ENCODE data around the gene TEDDM1.
"Not testable (repeated sequence)": the region's sequence is repeated elsewhere in the genome, so short reads cannot be mapped to it uniquely, and the experiment has no call there.

TEDDM1 gene

DNA sequence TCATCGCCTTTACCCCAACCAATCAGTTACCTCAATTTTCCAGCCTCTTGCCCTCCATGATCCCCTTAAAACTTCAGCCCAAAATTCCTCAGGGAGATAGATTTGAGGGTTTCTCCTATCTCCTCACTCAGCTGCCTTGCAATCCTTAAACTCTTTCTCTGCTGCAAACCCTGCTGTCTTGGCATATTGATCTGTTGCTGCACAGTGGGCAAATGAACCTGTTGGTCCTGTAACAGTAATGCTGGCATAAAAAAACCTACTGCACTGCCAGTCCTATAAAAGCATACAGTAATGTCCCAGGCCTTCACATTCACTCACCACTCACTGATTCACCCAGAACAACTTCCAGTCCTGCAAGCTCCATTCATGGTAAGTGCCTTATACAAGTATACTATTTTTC is 5.1 kb upstream of the TEDDM1 start:
- DNase-seq = no peak

DNA sequence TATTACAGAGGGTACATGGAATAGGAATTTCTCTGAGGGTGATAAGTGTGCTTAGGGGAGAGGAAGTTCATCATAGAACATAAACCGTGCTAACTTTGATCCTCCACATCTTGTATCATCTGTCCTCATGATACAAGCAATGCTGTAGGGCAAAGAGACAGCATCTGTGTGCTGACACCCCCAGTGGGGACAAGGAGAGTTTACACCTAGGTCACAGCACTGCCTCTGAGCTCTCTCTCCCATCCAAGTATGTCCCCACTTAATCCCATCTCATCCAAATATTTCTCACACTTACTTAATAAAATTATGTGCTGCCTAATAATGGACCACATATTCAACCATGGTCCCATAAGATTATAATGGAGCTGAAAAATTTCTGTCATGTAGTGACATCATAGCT is 4.3 kb upstream of the TEDDM1 start:
- no peak for DNase-seq

DNA sequence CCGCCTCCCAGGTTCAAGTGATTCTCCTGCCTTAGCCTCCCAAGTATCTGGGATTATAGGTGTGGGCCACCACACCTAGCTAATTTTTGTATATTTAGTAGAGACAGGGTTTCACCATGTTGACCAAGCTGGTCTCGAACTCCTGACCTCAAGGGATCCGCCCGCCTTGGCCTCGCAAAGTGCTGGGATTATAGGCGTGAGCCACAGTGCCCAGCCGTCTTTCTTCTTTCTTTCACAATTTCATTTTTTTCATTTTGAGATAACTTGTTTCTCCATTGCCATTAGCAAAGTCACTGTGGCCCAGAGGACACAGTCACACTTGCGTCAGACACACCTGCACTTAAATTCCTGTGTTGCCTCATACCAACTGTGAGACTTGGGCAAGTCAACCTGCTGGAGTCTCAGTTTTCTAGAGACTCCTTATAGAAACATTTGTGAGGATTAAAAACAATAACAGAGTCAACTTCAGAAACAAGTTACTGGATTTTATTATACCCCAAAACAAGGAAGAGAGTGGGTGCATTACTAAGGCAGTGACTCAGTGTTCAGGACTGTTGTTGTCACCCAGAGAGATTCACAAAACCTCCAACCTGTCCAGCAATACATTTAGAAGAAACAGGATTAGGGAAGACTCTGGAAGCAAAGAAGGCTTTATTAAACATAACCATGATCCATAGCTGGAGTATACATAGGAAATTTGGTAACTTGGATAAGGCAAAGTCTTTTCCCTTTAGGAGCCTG is 2.6 kb downstream of the TEDDM1 start:
- no peak for DNase-seq

DNA sequence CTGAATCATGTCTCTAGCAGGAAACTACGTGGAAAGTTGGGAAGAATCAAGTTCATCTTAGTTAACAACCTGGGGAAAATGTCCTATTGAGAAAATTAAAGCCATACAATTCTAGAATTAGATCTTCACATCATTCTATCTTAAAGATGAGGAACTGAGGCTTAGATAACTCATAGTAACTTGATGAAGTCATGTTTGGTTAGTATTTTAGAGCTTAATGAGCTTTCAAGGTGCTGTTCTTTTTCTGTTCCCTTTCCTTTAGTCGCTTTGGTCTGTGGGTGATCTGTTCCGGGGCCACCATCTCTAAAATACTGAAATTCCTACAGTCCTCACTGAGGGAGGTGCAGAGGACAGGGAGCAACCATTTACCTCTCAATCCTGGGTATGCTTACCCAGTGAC is 4.6 kb downstream of the TEDDM1 start:
- no peak for DNase-seq

DNA sequence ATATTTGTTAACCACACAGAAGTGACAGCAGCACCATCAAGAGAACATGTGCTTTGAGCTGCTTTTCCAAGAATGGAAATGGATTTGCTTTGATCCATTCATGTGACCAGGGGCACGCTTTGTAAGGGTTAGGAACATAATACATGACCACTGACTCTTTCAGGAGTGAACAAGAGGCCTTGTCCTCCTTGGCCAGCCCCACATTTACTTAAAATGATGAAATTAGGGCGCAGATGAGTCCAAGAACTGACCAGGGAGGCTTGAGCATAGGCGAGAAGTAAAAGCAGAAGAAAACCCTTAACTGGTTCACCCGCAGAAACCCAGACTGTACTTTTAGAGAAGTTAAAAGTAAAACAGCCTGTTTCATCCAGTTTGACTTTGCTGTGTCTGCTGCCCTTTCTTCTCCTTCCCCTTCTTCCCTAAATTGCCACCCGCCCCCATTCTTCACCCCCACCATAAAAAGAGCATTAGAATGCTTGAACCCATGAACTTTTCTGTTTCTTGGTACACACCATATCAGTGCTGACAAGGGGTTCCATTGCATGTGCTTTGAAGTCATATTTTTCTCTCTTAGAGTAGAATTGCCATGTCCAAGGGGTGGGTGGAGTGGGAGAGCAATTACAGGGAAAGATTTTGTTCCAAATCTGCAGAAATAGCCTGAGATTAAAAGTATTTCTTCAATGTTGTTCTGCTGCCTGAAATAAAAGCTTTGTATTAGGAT is 6.3 kb downstream of the TEDDM1 start:
- DNase-seq = no peak

DNA sequence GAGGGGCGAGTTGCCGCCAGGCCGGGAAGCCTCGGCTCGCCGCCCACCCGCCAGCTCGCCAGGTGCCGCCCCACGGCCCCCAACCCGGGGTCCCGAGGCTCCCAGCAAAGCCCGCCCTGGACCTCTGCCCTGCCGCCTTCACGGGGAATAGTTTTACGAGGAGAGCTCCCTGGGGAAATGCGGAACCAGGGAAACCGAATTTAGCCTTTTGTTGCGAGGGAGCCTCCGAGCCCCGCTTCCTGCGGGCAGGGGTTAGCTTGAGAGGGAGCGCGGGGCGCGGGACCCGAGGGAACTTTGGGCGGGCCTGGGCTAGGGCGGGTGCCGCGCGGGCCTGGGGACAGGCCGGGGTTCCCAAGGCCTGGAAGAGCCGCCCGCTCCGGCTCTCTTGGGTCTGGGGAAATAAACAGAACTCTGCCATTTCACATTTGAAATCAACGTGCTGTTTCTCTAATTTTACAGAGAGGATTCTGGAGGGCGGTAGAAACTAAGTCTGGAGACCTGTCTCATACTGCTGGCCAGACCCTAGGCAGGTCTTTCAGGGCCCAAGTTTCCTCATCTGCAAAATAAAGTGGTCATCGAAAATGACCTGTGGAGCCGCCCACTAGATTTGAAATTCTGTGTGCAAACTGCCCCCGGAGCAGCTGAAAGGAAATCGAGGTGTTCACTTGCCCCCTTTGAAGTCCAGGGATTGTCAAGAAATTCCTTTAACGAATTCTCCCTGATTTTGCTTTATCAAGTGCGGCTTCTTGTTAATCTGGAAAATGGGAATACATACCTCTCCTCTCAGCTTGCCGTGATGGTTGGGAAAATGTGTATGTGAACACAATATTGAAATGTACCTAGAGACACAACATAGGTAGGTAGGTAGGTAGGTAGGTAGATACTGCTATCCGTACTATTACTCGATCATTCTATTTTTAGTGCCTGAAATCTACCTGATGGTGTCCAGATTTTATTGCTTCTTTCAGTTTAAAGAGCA is 8.1 kb downstream of the TEDDM1 start:
- no peak for DNase-seq

DNA sequence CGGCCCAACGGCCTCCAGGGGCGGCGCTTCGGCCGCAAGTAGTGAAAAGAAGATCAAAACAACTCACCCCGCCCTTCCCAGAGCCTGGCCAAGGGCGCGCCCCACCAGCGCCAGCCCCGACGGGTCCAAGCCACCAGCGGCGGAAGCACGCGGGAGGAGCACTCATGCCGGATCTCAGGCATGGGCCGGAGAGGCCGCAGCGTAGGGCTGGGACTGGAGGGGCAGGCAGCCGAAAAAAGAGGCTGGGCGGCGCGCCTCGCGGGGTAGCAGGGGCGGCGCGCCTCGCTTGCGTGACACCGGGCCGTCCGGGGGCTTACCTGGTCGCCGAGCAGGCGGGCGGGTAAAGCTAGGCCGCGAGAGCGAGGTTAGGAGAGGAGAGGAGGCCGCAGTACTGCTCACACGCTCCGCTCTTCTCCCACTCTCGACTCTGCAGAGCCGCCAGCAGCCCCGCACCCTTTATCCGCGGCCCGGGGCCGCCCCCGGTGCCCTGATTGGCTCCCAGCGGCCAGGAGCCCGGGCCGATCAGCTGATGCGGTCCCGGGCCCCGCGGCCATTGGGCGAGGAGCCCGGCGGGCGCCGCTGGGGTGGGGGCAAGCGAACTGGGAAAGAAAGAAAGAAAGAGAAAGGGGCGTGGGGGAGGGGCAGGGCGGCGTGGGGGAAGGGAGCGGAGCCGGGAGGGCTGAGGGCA is 9.0 kb downstream of the TEDDM1 start, which contains the start of gene GLUL:
TSS of gene GLUL (minus strand) at position 429 of the 688 bp plus-strand sequence. CDS start 3,053 bp downstream, outside the sequence.
- peak; percentile 55 to 65 for DNase-seq

DNA sequence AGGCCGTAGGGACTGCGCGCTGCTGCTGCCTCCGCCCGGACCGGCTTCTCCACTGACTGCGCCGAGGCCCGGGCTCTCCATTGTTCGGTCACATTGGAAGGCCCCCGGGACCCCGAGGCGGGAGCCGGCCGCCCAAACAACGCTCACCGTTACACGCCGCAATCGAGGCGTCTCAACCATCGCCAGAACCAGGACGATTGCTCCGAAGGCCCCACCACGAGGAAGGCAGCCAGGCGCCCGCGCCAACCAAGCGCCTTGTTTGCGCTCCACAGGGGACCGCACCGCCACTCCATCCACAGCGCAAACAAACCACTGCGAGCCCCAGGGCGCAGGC is 9.5 kb downstream of the TEDDM1 start:
- DNase-seq = peak in 1 of 2 experiments; percentile 25

DNA sequence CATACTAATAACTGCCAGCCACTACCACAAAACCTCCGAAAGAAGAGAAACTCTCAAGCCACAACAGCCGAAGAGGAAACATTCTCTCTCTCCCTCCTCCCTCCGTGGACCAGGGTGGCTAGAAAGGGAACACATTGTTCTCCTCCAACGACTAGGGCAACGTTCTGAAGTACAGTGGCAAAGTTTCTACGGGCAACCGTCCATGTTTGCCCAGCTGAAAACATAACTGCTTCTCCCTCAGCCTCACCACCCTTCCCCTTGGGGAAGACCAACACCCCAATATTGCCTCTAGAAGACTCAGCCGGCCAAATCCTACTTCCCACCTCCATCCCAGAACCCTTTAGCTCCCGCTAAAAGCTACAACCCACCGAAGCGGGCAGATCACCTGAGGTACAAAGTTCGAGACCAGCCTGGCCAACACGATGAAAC is 10.8 kb downstream of the TEDDM1 start:
- no peak for DNase-seq

DNA sequence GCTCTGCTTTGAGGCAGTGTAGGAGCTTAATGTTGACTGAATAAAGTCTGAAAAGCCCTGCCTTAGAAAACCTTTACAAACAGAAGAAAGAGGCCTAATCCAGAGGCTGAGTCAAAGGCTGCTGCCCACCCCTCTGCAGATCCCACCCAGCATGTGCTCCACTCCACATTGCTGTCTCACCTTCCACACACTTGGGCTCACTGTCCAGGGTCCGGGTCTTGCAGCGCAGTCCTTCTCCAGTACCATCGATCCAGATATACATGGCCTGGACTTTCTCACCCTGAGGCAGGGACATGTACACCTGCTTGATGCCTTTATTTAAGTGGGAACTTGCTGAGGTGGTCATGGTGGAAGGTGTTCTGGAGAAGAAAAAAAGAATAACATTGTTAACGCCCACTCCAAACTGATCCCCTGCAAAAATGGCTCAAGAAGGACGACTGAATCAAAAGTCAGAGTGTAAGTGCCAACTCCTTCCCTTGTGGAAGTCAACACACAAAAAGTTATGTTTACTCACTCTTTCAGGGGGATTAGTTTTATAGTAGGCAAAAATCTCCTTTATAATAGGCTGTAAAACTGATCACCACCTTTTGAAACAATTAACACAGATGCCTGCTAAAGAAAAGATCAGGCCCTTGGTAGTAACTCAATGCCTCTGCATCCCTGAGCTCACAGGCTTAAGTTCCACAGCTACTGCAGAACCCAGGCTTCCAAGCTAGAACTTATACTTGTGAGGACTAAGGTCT is 11.9 kb downstream of the TEDDM1 start:
- no peak for DNase-seq

DNA sequence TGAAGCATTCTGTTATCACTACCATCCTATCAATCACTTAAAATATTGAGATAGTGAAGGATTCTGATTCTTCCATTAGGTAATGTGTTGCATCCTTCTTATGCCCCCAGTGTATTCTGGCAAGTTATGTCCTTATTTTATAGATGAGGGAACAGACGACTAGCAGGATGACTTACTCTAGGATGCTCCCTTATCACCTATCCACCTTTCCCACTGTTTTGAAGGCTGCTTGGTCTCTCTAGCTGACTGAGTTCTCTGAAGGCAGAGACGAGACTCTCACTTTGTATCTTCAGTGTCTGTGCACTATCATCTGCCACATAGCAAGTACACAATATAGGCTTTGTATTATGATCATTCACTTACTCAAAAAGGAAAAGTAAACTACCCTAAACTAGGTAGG is 12.9 kb downstream of the TEDDM1 start:
- no peak for DNase-seq

DNA sequence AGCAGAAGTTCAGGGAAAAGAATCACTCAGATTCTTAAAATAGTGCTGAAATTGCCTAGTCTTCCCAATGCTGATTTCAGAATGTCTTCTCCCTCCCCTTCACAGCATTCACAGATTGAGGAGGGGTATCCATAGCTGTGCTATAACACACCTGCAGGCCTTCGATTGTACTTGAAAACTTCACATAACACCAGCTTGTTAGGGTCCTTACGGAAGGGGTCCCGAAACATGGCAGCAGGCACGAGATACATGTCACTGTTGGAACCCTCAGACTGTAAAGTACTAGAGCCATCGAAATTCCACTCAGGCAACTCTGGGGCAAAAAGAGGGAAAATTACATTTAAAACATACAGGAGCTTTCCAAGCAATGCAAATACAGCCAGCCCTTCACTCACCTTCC is 13.5 kb downstream of the TEDDM1 start:
- DNase-seq = no peak

DNA sequence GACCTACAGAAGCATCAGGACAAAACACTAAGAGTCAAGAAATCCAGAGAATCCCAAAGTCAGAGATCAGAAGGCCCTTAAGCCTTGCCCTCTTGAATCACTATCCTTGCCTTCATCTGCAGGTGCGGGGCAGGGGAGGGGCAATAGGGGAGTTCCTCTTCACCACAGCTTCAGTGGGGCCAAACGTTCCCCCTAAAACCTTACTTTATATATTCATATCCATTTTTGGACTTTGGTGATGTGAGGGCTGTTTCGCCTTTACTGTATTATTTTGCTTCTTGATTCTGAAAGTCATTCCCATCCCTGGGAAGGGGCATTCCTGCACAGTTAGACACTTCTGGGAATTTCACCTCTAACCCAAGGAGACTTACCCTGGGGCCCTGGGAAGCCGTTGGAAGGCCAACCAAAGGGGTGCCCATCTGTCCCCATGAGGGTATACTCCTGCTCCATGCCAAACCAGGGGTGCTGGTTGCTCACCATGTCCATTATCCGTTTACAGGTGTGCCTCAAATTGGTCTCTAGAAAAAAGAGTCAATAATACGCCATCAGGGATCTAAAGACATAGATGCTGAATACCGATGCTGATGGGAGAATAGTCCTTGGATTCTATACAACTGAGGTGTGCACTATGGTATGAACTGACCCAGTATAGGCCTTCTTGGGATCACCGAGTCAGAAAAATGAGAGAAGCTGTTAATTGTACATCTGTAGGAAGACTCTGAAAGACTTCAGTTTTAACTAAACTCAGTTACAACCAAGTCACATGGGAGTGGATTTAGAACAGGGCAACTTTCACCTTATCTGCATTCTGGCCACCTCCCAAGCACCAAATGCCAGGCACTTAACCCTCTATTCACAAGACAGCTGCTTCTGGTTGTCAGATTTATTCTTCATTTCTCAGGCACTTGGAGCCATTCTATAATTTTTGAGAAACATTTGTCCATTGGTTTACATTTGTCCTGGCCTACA is 14.3 kb downstream of the TEDDM1 start:
- no peak for DNase-seq

DNA sequence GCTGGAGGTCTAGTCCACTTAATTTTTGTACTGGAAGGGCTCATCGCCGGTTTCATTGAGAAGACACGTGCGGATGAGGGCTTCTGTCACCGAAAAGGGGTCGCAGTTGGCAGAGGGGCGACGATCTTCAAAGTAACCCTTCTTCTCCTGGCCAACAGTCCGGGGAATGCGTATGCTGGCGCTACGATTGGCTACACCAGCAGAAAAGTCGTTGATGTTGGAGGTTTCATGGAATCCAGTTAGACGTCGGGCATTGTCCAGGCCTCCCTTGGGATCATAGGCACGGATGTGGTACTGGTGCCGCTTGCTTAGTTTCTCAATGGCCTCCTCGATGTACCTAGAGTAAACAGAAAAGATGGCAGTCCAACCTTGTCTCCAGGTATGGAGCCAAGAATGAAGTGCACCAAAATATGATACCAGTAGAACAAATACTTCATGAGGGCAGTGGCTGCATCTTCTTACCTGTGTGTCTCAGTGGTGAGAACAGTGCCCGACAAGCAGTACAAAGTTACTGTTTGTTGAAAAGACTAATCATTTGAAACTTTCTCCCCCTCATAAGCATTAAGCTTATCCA is 16.0 kb downstream of the TEDDM1 start:
- no peak for DNase-seq

DNA sequence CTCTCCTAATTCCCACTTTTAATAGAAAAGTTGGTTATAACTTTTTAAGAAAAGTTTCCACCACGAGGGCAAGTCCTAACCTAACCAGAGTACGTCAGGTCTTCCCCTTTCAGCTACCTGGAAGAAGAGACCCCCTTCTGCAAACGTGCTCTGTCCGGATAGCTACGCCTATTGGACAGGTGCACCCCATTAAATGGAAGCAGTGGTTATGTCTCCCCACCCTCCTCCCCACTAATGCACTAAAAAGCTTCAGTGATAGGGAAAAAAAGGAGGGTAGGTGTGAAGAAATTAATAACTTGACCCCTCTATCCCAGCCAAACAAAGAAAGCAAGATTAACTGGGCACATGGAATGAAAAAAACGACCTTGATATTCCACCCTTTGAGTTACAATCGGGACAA is 16.5 kb downstream of the TEDDM1 start:
- no peak for DNase-seq

DNA sequence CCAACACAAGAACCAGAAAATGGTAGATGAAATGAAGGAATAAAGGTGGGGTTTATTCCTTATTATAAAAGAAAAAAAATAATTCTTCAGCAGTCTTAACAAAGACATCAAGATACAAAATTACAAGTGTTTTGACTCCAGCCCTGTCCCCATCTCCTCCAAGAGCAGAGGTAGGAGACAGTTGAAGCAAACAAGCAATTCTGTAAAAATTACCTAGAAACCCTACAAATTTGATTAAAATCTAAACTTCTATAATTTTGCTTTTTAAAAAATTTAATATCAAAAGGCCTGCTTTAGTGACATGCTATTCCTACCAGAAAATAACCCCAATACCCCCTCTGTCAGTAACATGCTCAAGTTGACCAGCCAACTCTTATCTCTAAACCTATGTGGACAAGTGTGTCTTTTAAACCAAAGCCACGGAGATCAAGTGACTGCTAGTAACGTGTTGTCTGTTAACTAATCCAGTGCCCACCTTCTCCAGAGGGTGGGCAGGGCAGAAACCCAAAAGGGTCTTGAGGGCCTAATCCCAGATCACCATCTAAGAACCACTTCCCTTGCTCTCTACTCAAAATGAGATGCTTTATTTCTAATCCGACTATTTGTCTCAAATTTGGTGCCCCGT is 17.3 kb downstream of the TEDDM1 start:
- no peak for DNase-seq

DNA sequence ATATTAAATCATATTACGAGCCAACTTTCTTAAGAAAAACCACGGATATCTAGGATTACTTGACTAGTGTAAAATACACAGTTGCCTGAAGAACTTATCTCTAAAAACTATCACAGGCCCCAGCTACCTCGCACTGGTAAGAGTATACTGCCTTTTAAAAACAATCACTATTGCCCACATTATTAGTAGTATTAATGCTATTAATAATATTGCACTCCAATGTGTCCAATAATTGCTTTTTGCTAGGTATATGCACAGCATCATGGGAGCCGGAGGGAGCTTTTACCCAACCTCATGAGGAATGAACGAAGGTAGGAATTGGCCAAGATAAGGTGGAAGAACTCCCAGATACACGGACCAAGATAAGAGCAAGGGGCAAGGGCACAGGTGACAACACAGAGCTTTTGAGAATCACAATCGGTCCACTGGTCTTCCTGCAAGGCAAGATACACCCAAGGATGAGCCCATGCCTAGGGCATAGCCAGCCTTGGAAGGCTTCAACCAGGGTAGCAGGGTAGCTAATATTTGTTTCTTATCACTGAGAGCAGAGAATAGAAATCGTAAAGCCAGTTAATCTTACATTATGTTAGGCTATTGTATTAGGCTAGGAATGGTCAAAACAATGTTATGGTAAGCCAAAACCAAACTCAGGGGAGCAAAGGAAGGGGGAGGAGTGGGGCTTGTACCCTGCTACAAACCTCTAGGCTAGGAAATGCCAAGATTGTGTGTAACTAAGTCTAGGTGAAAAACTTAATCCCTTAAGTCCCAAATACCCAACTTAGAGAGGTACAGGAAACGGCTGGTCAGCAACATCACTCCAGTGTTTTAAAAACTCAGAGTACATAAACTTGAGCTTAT is 18.3 kb downstream of the TEDDM1 start:
- DNase-seq = no peak

DNA sequence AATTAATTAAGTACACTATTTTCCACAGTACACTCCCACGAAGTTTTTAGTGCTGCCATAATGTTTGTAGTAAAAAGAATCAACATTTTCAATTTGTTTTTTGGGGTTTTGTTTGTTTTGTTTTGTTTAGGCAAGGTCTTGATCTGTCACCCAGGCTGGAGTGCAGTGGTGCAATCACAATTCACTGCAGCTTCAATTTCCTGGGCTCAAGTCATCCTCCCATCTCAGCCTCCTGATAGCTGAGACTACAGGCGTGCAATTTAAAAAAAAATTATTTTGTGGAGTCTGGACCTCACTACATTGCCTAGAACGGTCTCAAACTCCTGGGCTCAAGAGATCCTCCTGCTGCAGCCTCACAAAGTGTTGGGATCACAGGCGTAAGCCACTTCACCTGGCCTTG is 20.3 kb downstream of the TEDDM1 start:
- DNase-seq = no peak

DNA sequence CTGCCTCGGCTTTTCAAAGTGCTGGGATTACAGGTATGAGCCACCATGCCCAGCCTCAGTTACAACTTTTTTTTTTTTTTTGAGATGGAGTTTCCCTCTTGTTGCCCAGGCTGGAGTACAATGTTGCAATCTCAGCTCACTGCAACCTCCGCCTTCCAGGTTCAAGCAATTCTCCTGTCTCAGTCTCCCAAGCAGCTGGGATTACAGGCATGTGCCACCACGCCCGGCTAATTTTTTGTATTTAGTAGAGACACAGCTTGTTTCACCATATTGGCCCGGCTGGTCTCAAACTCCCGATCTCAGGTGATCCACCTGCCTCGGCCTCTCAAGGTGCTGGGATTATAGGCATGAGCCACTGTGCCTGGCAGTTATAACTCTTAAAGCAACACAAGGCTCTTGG is 20.7 kb downstream of the TEDDM1 start:
- DNase-seq = not testable (repeated sequence)
